ENCODE results near the gene HIVEP3.

The HIVEP3 gene

GRCh38 chr1:41496080-41497055, 422.4 kb downstream of the HIVEP3 start:
- peak; percentile 48 for DNase-seq
- H3K4me3 Mint-ChIP-seq, result peak overlapping the region; percentile 46

GRCh38 chr1:41495210-41495948, 423.3 kb downstream of the HIVEP3 start:
- H3K9me3 Mint-ChIP-seq, result no peaks in the 10 kb centered on the region
- peak; percentile 40 for DNase-seq
- H3K4me3 Mint-ChIP-seq, result peak overlapping the region; percentile 46
- CTCF ChIA-PET, result interaction anchor here (2.2 kb wide), 1 partner anchor 19 kb away, joined by 15 read pairs; no protein-coding TSS in a partner anchor
- H3K36me3 Mint-ChIP-seq, result no peaks in the 10 kb centered on the region
- H3K27me3 Mint-ChIP-seq, result peaks cover 56% of the 10 kb centered on the region
- peaks cover 7% of the 10 kb centered on the region for H3K4me1 Mint-ChIP-seq
- no peak overlapping the region for H3K27ac Mint-ChIP-seq

More at GRCh38 chr1:41496080-41497055, 422.4 kb downstream of the HIVEP3 start:
- Mint-ChIP-seq H3K4me1 (peaks cover 7% of the 10 kb centered on the region), H3K27me3 (peaks cover 50% of the 10 kb centered on the region), H3K27ac (no peak overlapping the region), H3K9me3 (no peaks in the 10 kb centered on the region), H3K36me3 (no peaks in the 10 kb centered on the region)
- CTCF ChIA-PET, result interaction anchor here (2.2 kb wide), 1 partner anchor 18 kb away, joined by 15 read pairs; no protein-coding TSS in a partner anchor

GRCh38 chr1:41494351-41495209, 424.1 kb downstream of the HIVEP3 start:
- no peak for DNase-seq
- CTCF ChIA-PET, result interaction anchor here (2.2 kb wide), 1 partner anchor 20 kb away, joined by 15 read pairs; no protein-coding TSS in a partner anchor
- H3K9me3 Mint-ChIP-seq, result no peaks in the 10 kb centered on the region
- no peak overlapping the region for H3K4me3 Mint-ChIP-seq
- H3K27ac Mint-ChIP-seq, result no peak overlapping the region
- H3K4me1 Mint-ChIP-seq, result peaks cover 7% of the 10 kb centered on the region
- H3K27me3 Mint-ChIP-seq, result peaks cover 64% of the 10 kb centered on the region
- H3K36me3 Mint-ChIP-seq, result no peaks in the 10 kb centered on the region

- H3K9me3 Mint-ChIP-seq, result no peaks in the 10 kb centered on the region
- H3K4me3 Mint-ChIP-seq, result no peak overlapping the region
- H3K27me3 Mint-ChIP-seq, result peaks cover 69% of the 10 kb centered on the region
- H3K36me3 Mint-ChIP-seq, result no peaks in the 10 kb centered on the region
- H3K4me1 Mint-ChIP-seq, result peaks cover 7% of the 10 kb centered on the region
- no peak overlapping the region for H3K27ac Mint-ChIP-seq
- CTCF ChIA-PET, result interaction anchor here (1.3 to 3.0 kb wide), 6 partner anchors 8 to 22 kb away, joined by 3 to 15 read pairs (median 10); partner anchors contain the start of gene EDN2
- DNase-seq, result no peak
Observed at GRCh38 chr1:41493626-41494350, 424.9 kb downstream of the HIVEP3 start.

GRCh38 chr1:41493117-41493536, 425.6 kb downstream of the HIVEP3 start:
- CTCF ChIA-PET, result interaction anchor here (0.7 to 3.0 kb wide), 9 partner anchors 9 to 680 kb away, joined by 3 to 13 read pairs (median 5); partner anchors contain the start of gene EDN2
- no peak for DNase-seq
- Mint-ChIP-seq H3K27me3 (peaks cover 69% of the 10 kb centered on the region), H3K4me1 (peaks cover 7% of the 10 kb centered on the region), H3K36me3 (no peaks in the 10 kb centered on the region), H3K9me3 (no peaks in the 10 kb centered on the region), H3K27ac (no peak overlapping the region), H3K4me3 (no peak overlapping the region)

GRCh38 chr1:41492341-41492848, 426.3 kb downstream of the HIVEP3 start:
- peaks cover 73% of the 10 kb centered on the region for H3K27me3 Mint-ChIP-seq
- no peak overlapping the region for H3K4me3 Mint-ChIP-seq
- no peaks in the 10 kb centered on the region for H3K36me3 Mint-ChIP-seq
- no peaks in the 10 kb centered on the region for H3K9me3 Mint-ChIP-seq
- DNase-seq, result peak; percentile 66
- H3K4me1 Mint-ChIP-seq, result peaks cover 7% of the 10 kb centered on the region
- CTCF ChIA-PET, result interaction anchor here (0.7 to 3.0 kb wide), 9 partner anchors 9 to 681 kb away, joined by 3 to 13 read pairs (median 5); partner anchors contain the start of gene EDN2
- no peak overlapping the region for H3K27ac Mint-ChIP-seq

- Mint-ChIP-seq H3K27me3 (peaks cover 77% of the 10 kb centered on the region), H3K4me1 (peaks cover 5% of the 10 kb centered on the region), H3K36me3 (no peaks in the 10 kb centered on the region), H3K9me3 (no peaks in the 10 kb centered on the region), H3K4me3 (no peak overlapping the region), H3K27ac (no peak overlapping the region)
- DNase-seq, result no peak
- CTCF ChIA-PET, result interaction anchor here (0.9 to 3.0 kb wide), 3 partner anchors 8 to 17 kb away, joined by 3 to 13 read pairs (median 5); partner anchors contain the start of gene EDN2
Observed at GRCh38 chr1:41490911-41491310, 427.8 kb downstream of the HIVEP3 start.

- Mint-ChIP-seq H3K9me3 (no peaks in the 10 kb centered on the region), H3K36me3 (no peaks in the 10 kb centered on the region), H3K4me1 (no peaks in the 10 kb centered on the region), H3K27ac (no peak overlapping the region), H3K4me3 (no peak overlapping the region), H3K27me3 (peaks cover 74% of the 10 kb centered on the region)
- DNase-seq, result no peak
- CTCF ChIA-PET, result no interaction called here
Observed at GRCh38 chr1:41489561-41489960, 429.2 kb downstream of the HIVEP3 start.

GRCh38 chr1:41488040-41488951, 430.4 kb downstream of the HIVEP3 start:
- H3K36me3 Mint-ChIP-seq, result no peaks in the 10 kb centered on the region
- H3K27ac Mint-ChIP-seq, result no peak overlapping the region
- peaks cover 69% of the 10 kb centered on the region for H3K27me3 Mint-ChIP-seq
- H3K9me3 Mint-ChIP-seq, result no peaks in the 10 kb centered on the region
- no peak overlapping the region for H3K4me3 Mint-ChIP-seq
- no peaks in the 10 kb centered on the region for H3K4me1 Mint-ChIP-seq
- no peak for DNase-seq
- CTCF ChIA-PET, result no interaction called here

GRCh38 chr1:41487126-41488039, 431.3 kb downstream of the HIVEP3 start:
- DNase-seq, result no peak
- CTCF ChIA-PET, result no interaction called here
- Mint-ChIP-seq H3K9me3 (no peaks in the 10 kb centered on the region), H3K4me1 (no peaks in the 10 kb centered on the region), H3K36me3 (no peaks in the 10 kb centered on the region), H3K4me3 (no peak overlapping the region), H3K27me3 (peaks cover 65% of the 10 kb centered on the region), H3K27ac (no peak overlapping the region)

GRCh38 chr1:41486371-41487125, 432.2 kb downstream of the HIVEP3 start:
- Mint-ChIP-seq H3K27ac (no peak overlapping the region), H3K4me3 (no peak overlapping the region), H3K9me3 (no peaks in the 10 kb centered on the region), H3K27me3 (peaks cover 65% of the 10 kb centered on the region), H3K36me3 (no peaks in the 10 kb centered on the region), H3K4me1 (no peaks in the 10 kb centered on the region)
- CTCF ChIA-PET, result no interaction called here
- no peak for DNase-seq

Measured in activated naive CD4-positive, alpha-beta T cell treated with anti-CD3 and anti-CD28 coated beads, Interleukin-2, amount 10 ng/mL, durations not matched to agents 7 days and 5 days (primary cell).